ENCODE results near the gene MRPS26.

DNA sequence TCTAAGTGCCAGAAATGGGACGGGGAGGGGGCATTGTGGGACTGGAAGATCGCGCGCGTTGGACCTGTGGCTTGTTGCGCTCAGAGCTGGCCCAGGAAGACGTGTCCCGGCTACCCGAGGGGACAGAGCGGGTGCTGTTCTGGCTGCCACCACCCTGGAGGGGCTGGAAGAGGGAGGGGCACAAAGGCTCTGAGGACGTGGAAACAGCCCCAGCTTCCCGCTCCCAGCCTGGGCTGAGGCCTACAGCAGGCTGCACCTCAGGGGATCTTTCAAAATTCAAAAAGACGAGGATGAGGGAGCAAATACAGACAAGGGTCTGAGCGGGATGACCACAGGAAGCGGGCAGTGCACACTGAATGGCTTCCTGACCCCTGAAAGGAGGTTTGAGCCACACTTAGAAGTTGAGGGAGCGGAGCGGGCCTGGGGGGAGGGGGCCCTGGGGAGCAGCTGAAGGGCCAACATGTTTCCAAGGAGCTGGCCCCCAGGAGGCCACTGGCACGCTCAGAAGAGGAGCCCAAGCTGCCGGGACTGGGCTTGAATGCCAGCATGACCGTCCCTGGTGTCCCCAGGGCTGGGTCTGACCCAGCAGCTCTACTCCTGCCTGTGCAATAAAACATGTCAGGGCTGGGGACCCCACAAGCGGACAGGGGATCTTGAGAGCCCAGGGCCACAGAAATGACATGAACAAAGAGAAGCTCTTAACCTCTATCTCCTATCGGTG, 26.8 kb downstream of the MRPS26 start:
- TF ChIP-seq, protein P1, sequence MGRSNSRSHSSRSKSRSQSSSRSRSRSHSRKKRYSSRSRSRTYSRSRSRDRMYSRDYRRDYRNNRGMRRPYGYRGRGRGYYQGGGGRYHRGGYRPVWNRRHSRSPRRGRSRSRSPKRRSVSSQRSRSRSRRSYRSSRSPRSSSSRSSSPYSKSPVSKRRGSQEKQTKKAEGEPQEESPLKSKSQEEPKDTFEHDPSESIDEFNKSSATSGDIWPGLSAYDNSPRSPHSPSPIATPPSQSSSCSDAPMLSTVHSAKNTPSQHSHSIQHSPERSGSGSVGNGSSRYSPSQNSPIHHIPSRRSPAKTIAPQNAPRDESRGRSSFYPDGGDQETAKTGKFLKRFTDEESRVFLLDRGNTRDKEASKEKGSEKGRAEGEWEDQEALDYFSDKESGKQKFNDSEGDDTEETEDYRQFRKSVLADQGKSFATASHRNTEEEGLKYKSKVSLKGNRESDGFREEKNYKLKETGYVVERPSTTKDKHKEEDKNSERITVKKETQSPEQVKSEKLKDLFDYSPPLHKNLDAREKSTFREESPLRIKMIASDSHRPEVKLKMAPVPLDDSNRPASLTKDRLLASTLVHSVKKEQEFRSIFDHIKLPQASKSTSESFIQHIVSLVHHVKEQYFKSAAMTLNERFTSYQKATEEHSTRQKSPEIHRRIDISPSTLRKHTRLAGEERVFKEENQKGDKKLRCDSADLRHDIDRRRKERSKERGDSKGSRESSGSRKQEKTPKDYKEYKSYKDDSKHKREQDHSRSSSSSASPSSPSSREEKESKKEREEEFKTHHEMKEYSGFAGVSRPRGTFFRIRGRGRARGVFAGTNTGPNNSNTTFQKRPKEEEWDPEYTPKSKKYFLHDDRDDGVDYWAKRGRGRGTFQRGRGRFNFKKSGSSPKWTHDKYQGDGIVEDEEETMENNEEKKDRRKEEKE (IDR thresholded peaks at IDR 0.05): no peak
- TF ChIP-seq, protein P2, sequence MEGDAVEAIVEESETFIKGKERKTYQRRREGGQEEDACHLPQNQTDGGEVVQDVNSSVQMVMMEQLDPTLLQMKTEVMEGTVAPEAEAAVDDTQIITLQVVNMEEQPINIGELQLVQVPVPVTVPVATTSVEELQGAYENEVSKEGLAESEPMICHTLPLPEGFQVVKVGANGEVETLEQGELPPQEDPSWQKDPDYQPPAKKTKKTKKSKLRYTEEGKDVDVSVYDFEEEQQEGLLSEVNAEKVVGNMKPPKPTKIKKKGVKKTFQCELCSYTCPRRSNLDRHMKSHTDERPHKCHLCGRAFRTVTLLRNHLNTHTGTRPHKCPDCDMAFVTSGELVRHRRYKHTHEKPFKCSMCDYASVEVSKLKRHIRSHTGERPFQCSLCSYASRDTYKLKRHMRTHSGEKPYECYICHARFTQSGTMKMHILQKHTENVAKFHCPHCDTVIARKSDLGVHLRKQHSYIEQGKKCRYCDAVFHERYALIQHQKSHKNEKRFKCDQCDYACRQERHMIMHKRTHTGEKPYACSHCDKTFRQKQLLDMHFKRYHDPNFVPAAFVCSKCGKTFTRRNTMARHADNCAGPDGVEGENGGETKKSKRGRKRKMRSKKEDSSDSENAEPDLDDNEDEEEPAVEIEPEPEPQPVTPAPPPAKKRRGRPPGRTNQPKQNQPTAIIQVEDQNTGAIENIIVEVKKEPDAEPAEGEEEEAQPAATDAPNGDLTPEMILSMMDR (IDR thresholded peaks at IDR 0.05 in 2 of 3, conservative IDR thresholded peaks at IDR 0.05 in 1 of 3; ENCODE audit: control insufficient read depth in 2 of 3, extremely low read depth in 1 of 3, insufficient read depth in 1 of 3, low read depth in 3 of 3, low read length in 3 of 3): no peak
- TF ChIP-seq, protein P3, sequence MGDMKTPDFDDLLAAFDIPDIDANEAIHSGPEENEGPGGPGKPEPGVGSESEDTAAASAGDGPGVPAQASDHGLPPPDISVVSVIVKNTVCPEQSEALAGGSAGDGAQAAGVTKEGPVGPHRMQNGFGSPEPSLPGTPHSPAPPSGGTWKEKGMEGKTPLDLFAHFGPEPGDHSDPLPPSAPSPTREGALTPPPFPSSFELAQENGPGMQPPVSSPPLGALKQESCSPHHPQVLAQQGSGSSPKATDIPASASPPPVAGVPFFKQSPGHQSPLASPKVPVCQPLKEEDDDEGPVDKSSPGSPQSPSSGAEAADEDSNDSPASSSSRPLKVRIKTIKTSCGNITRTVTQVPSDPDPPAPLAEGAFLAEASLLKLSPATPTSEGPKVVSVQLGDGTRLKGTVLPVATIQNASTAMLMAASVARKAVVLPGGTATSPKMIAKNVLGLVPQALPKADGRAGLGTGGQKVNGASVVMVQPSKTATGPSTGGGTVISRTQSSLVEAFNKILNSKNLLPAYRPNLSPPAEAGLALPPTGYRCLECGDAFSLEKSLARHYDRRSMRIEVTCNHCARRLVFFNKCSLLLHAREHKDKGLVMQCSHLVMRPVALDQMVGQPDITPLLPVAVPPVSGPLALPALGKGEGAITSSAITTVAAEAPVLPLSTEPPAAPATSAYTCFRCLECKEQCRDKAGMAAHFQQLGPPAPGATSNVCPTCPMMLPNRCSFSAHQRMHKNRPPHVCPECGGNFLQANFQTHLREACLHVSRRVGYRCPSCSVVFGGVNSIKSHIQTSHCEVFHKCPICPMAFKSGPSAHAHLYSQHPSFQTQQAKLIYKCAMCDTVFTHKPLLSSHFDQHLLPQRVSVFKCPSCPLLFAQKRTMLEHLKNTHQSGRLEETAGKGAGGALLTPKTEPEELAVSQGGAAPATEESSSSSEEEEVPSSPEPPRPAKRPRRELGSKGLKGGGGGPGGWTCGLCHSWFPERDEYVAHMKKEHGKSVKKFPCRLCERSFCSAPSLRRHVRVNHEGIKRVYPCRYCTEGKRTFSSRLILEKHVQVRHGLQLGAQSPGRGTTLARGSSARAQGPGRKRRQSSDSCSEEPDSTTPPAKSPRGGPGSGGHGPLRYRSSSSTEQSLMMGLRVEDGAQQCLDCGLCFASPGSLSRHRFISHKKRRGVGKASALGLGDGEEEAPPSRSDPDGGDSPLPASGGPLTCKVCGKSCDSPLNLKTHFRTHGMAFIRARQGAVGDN (IDR thresholded peaks at IDR 0.05): no peak
- TF ChIP-seq KAT2A (conservative IDR thresholded peaks at IDR 0.05; ENCODE audit: control insufficient read depth, low read depth, low read length): no peak
- no peak for TF ChIP-seq EGR1 (IDR thresholded peaks at IDR 0.05; ENCODE audit: borderline replicate concordance in 1 of 2, low read depth in 2 of 2, low read length in 2 of 2)
- TF ChIP-seq NR2C2 (IDR thresholded peaks at IDR 0.05; ENCODE audit: borderline replicate concordance, control insufficient read depth, insufficient read length, low read depth): no peak
- no peak for TF ChIP-seq SUZ12 (IDR thresholded peaks at IDR 0.05; ENCODE audit: unreplicated experiment)
- no peak for TF ChIP-seq ZNF274 (IDR thresholded peaks at IDR 0.05; ENCODE audit: insufficient read depth, insufficient read length)
- no peak for TF ChIP-seq CBX3 (IDR thresholded peaks at IDR 0.05; ENCODE audit: borderline replicate concordance, low read depth)
- TF ChIP-seq, protein P4, sequence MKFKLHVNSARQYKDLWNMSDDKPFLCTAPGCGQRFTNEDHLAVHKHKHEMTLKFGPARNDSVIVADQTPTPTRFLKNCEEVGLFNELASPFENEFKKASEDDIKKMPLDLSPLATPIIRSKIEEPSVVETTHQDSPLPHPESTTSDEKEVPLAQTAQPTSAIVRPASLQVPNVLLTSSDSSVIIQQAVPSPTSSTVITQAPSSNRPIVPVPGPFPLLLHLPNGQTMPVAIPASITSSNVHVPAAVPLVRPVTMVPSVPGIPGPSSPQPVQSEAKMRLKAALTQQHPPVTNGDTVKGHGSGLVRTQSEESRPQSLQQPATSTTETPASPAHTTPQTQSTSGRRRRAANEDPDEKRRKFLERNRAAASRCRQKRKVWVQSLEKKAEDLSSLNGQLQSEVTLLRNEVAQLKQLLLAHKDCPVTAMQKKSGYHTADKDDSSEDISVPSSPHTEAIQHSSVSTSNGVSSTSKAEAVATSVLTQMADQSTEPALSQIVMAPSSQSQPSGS (IDR thresholded peaks at IDR 0.05; ENCODE audit: low read length): no peak
- TF ChIP-seq, protein P5, sequence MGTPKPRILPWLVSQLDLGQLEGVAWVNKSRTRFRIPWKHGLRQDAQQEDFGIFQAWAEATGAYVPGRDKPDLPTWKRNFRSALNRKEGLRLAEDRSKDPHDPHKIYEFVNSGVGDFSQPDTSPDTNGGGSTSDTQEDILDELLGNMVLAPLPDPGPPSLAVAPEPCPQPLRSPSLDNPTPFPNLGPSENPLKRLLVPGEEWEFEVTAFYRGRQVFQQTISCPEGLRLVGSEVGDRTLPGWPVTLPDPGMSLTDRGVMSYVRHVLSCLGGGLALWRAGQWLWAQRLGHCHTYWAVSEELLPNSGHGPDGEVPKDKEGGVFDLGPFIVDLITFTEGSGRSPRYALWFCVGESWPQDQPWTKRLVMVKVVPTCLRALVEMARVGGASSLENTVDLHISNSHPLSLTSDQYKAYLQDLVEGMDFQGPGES (IDR thresholded peaks at IDR 0.05): no peak
- no peak for TF ChIP-seq HDAC6 (IDR thresholded peaks at IDR 0.05; ENCODE audit: unreplicated experiment)

All from GM12878 (cell line).